ENCODE results near the gene PDLIM5.

The PDLIM5 gene

DNA sequence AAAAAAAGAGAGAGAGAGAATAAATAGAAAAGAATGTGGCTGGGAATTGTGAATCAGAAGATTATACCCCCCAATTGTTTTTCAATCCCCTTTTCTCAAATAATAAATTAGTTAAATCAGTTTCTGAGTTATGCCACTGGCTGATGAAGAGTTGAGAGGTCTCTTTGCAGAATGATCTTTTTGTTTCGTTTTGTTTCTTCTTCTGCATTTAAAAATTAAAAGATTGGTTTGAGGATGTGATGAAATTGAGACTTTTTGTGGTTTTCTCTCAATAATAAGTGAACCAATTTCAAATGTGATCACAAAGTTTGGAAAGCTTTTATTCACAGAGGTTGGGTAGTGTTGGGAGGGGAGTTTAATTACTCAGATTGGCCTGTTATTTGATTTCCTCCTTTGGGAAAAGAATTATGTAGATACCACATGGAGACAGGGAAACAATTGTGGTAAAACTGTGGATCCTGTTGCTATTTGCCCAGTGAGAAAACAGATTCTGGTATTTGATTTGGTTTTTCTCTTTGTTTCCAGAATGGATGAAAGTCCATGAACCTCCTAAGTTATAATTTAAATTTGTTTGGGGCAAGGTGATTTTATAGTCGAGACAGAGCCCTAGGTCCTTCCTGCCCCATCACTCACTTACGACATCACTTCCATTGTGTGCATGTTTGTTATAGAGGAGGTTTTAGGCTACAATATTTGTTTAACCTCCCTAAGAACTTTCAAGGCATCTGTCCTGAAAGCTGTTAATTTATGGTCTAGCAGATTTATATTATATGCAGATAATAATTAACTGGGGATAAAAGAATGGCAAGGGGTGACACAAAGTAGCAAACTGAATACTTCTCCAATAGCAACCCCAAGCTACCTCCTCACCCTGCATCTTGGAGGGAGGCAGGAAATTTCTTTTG, 214.0 kb downstream of the PDLIM5 start:
- no peak for DNase-seq

DNA sequence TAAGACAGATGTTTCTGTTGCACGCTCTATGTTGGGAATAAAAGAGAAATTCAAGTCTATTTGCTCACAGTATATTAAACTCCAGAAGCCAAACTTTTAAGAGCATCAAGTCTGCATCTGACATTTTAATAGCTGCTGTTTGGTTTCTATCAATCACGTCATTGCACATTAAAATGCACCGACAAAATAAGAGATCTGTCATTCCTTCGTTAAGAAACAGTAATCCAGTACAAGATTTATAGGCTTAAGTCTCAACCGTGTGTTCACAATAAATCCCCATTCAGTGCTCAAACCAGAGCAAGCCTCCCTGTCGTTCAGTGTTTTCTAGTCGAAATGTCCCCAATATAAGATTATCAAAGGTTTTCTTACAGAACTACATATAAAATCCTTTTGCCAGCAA, 217.0 kb downstream of the PDLIM5 start:
- no peak for DNase-seq

DNA sequence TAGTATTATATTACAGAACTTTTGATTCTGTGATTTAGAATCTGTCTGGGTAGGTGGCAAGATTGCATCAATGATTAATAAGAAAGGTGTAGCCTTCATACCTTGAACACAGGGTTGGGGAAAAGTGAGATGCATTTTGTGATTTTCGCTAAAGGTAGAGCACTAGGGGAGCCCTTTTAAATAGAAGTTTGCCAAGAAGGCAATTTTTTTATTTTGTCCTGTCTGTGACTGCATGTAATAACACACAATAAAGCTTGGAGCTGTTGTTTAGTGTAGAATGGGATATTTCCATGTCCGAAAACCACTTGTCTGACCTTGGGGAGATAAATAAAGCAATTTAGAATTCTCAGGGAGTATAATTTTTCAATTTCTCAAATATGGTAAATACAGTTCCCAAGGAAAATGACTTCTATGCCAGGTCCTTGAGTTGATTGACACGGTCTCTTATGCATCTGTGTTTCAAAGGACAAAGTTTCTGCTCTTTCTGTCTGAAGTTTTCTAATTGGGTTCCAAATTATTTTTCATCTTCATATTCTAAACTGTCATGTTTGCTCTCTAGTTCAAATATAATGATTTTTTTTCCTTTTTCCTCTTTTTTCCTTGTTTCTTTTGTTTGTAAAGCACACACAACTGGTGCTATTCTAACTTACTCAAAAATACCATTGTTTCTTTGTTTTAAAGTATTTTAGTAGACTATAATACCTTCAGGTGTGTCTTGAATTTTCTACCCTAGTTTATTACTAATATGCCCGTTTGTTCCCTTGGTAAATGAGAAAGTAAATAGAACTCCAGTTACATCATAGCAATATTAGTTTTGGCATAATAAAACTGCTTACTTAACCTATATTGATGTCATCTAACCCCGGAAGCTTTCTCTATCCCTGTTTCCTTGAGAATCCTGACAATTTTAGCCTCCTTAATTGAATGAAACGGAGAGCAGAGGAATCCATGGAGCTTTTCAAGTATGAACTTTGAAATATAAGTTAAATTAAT, 218.2 kb downstream of the PDLIM5 start:
- DNase-seq = no peak

DNA sequence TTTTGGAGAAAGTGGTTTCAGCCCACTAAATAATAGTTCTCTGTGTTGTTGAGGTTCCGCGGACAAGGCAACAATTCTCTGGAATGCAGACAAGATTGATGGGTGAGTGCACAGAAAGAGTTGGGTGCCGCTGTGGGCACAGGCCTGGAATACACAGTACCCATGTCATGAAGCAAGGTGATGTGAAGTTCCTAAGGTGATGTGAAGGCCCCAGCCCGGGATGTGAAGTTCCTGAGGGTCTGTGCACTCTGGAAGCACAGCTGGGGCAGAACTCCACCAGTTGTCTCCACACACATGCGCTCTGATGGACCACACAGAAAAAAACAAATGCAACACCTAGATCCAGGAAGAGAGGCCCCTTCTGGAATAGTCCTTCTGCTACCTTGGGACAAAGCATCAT, 219.4 kb downstream of the PDLIM5 start:
- no peak for DNase-seq

DNA sequence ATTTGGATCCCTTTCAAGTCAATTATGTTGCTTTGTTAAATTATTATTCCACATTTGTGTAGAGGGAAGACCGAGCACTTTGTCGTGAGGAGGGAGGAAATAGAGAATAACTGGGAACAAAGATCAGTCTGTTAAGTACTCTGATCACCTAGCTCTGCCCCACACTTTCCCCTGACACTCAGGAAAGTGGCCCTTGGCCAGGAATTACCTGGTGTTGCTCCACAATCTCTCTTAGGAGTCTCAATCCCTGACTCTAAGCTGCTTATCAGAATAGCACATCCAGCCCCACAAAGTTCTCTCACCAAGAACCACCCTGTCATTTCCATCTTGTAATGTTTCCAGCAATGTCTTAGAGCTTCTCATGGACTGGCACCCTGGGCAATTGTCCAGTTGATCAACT, 222.2 kb downstream of the PDLIM5 start:
- no peak for DNase-seq

DNA sequence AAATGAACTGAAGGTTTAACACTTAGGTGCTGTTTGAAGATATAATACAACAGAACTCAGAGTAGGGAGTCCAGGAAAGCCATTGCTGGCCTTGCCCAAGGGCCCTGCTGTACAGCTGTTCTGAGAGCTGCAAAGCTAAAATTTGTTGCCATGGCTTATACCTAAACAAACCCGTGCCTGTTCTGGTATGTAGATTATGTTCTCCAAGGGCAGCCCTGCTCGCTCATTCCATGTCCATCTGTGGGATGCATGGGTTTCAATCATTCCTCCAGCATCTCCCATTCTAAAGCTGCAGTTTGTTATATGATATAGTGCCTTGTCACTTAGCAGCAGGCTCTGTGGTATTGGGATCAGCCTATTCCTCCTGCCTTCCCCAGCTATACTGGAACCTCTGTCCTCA, 225.2 kb downstream of the PDLIM5 start:
- DNase-seq = no peak

DNA sequence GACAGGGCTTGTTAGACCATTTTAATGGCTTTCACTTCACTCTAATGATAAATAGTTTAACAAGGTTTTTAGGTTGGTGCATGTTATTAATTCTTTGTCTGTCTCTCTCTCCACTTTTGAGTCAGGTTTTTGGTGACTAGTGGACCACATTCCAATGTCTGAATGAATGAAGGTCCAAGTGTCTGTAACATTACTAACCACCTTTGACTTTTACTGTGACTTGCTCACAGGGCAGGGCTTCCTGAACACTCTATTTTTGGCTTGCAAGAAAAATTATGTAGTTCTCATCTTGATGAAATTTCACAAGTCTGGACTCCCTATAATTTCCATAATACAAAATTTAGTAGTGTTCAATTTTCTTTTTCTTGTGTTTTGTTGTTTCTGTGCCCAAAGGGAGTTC, 227.2 kb downstream of the PDLIM5 start:
- DNase-seq = no peak

DNA sequence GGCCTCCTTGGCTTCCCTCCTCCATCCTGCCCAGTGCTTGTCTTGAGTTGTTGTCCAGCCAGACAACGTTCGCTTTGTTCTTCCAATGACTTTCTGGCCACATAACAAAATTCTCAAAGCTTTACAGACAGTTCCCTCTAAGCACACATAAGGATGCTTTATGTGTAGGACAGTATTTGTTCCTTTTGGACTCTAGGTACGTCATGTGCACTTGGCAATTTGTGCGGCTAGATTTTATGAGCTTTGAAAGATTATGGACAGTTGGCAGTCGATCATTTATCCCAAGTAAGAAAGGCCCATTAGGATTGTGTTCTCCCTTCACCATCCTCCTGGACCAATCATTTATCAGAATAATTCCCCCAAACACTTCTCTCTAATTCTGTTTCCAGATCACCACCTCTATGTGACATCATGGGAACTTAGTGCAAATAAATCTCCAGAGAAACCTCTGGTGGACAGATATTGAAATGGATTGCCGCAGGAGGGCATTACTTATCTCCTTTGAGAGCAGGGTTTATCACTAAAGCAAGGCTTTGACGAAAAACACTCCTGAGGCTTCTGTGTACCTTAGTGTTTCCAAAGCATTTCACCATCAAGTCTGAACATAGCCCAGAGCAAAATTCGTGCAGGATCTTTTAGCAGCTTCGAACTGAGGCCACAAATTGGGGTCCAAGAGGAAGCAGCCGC, 228.6 kb downstream of the PDLIM5 start:
- DNase-seq = no peak

DNA sequence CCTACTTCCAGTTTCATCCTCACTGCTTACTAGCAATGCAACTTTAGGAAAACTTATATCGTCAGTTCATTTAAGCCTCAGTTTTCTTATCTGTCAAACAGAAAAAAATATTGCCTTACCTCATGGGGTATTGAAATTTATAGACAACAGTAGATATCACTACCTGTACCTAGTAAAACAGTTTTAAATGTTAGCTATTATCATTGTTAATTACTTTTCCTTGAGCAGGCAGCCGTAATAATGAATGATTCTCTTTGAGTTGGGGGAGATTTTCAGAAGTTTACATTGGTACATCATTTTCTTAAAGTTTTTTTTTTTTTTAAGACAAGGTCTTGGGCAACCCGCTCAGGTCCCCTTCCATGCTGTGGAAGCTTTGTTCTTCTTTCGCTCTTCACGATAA, 234.3 kb downstream of the PDLIM5 start:
- no peak for DNase-seq

DNA sequence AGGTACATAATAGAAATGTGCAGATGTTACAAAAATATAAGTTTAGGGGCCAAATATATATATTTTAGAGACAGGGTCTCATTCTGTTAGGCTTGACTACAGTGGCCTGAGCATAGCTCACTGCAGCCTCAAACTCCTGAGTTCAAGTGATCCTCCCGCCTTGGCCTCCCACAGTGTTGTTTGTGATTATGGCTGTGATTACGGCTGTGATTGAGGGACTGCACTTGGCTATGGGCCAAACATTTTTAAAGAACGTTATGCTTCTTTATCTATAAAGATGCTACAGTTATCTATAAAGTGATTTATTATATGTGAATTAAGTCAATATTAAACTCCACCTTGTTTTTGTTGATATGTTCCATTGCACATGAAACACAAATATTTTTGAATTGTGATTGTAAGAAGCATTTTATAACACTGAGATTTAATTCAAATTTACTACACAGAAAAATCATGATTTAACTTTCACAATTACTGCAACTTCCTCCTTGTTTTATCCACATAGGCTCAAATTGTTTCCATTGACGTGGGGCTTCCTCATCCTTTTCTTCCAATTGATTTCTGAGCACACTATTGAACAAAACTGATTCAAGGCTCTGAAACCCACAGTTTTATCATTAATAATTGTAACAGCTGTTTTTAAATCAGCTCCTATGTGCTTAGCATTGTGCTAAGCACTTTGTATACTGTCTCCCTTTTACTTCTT, 237.6 kb downstream of the PDLIM5 start:
- no peak for DNase-seq

DNA sequence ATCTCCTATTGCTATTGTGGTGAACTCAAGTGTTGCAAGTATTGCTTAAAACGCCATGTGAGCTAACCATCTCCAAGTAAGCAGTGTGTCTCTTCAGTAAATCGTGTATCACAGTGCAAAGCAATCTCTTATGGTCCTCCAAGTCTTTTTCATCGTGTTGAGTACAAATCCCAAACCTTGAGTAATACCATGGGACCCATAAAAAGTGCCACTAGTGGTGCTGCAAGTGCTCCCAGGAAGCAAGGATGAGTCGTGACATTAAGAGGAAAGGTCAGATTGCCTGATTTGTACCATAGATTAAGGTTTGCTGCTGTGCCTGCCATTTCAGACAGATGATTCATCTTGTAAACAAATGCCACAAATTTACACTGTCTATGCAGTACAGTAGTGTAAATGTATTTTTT, 239.1 kb downstream of the PDLIM5 start:
- DNase-seq = no peak

DNA sequence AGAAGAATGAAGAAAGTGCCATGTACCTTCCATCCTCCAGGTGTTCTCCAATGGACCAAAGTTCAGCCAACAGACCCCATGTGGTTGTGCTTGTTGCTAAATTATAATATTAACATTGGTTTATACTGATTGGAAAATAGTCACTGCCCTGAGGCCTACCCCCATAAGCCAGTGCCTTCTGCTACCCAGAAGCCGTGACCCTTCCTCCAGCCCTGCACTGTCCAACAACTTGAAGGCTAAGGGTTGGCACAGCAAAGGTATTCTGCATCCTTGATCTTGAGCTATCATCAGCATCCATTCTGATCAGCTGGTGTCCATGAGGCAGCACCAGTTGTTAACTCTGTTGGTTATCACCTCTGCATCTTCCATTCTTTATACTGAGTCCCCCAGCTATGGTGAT, 239.8 kb downstream of the PDLIM5 start:
- no peak for DNase-seq

DNA sequence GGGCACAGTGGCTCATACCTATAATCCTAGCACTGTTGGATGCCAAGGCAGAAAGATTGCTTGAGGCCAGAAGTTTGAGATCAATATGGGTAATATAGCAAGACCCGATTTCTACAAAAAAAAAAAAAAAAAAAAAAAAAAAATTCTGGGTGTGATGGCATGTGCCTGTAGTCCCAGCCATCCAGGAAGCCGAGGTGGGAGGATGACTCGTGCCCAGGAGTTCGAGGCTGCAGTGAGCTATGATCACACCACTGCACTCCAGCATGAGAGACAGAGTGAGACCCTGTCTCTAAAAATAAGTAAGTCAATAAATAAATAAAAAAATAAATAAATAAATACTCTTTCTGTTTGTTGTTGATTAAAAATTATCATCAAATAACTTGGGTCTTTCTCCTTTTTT, 243.6 kb downstream of the PDLIM5 start:
- no peak for DNase-seq

DNA sequence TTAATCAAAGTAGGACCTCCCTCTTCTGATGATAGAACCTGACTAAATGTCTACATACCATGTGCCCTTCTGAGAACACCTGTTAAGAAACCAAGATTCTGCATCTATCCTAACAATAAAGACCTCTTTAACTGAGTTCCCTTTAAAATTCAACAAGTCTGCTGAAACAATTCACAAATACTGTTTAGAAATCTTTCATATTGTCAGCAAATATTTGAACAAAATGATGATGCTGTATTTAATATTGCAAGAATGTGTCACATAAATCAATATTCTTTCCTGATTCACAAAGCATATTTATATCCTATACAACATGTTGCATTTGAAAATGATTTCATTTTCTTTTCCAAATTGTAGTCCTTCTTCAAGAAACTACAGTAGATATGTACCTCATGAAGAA, 246.4 kb downstream of the PDLIM5 start:
- no peak for DNase-seq

DNA sequence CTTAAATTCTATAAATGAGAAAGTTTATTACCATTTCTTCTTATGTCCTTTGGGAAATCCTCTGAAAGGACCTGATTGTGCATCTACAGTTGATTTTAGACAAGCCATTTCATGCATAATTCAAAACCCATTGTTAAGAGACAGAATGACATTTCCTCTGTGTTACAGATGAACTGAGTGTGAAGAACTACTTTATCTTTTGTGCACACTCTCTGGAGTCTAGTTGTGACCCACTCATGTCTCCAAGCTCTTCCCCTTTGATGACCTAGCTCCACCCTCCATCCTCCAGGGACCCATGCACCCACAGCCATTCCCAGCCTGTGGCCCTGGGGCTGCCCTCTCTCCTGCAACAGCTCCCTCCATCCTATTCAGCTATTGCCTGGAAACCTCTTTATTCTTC, 248.6 kb downstream of the PDLIM5 start:
- no peak for DNase-seq

DNA sequence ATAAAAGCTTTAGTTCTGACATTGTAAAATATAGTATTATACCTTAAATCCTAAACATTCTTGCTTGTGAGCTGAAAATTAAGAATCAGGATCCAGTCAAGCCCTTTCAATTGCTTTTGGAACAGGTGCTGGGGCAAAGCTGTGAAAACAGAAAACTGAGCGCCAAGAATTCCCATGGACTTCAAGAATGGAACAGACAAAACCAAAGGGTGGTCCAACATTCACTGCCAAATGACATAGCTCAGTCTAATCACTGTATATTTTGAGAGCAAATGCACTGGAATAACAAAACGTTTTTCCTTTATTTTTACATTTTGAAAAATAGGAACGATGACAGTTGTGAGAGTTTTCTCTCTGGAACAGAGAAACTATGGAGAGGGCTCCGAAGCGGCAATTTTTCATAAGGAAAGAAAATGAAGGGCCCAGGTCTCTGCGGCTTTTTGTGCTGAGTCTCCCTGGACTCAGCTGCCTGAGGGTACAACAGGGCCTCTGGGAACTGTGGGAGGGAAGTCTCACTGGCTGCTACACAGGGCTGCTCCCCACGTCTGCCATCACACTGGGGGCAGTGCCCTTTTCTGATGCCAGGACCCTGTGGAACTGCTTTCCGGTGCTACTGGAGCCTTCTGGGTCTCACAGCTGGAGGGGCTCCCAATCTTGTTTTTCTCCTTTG, 250.0 kb downstream of the PDLIM5 start:
- DNase-seq = no peak

DNA sequence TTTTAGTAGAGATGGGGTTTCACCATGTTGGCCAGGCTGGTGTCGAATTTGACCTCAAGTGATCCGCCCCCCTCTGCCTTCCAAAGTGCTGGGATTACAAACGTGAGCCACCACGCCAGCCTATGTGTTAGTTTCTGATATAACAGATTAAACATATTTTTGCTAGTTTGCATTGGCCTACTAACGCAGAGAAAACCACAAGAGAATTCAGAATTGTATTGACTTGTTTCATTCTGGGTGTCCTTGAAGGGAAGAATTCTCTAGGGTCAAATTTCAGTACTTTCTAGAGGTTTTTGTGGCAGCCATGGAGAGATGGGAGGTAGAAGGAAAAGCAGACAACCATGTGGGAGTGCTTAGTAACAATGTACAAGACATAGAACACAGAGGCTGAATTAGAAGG, 259.9 kb downstream of the PDLIM5 start:
- DNase-seq = no peak

DNA sequence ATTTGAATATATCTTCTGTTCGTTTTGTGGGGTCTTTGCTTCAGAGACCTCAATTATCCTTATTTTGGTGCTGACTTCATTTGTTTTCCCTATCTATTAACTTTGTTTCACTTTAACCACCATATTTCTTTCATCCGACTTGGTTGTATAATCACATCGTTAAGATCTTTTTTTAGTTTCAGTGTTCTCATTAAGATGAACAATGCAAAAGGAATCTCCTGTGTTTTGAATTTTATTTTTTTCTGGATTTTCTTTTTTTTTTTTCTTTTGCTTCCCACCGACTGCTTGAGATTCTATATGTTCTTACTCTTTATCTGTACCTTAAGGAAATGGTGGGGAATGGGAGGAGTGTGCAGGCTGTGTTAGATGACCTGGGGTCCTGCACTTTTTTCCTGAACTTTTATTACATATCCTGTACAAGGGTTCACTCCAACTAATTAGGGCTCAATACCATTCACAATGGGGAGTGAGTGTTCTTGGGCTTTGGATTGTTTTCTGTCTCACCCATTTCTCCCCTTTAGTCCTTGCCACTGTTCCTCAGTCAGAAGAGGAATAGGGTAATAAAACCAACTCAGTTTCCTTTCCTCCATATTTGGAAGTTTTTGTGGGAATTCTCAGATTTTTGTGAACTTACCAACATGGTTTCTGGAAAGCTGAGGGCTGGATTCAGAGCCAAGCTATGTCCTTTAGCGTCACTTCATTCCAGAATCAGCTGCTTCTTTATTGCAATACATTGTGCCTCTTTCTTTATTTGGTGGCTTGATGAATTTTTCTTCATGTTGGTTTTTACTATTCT, 262.8 kb downstream of the PDLIM5 start:
- DNase-seq = no peak

DNA sequence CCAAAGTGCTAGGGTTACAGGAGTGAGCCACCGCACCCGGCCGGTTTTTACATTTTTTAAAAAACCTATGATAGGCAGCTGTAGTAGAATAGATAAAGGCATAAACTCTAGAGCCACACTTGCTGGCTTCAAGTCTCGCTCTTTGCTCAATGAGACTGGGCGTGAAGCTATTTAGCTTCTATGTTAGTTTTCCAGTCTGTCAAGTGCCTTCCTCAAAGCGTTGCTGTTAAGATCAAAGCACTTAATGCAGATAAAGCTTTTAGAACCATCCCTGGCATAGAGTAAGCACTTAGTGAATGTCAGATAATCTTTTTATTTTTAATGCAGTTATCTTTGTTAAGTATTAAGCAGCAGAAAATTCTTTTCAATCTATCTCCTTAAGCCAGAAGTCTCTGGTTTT, 264.0 kb downstream of the PDLIM5 start:
- no peak for DNase-seq
